ENCODE results near the gene SYCE3.

- TF ChIP-seq CSDC2 (CRISPR knock-in tag; IDR thresholded peaks at IDR 0.05) (no peak), PPARA (CRISPR knock-in tag; IDR thresholded peaks at IDR 0.05; ENCODE audit: borderline replicate concordance) (no peak), ZFP30 (CRISPR knock-in tag; IDR thresholded peaks at IDR 0.05) (no peak), ARNTL (CRISPR knock-in tag; IDR thresholded peaks at IDR 0.05; ENCODE audit: borderline replicate concordance, low read depth) (no peak), OSR1 (CRISPR knock-in tag; IDR thresholded peaks at IDR 0.05) (no peak), RARB (CRISPR knock-in tag; IDR thresholded peaks at IDR 0.05) (no peak), CREB5 (CRISPR knock-in tag; IDR thresholded peaks at IDR 0.05; ENCODE audit: low read depth) (no peak), TOX (CRISPR knock-in tag; IDR thresholded peaks at IDR 0.05; ENCODE audit: borderline replicate concordance) (no peak), TSHZ2 (CRISPR knock-in tag; IDR thresholded peaks at IDR 0.05) (no peak), ZNF8 (CRISPR knock-in tag; IDR thresholded peaks at IDR 0.05) (no peak), TCF4 (CRISPR knock-in tag; IDR thresholded peaks at IDR 0.05; ENCODE audit: borderline replicate concordance) (no peak), CSRNP3 (CRISPR knock-in tag; IDR thresholded peaks at IDR 0.05) (no peak), GLIS3 (CRISPR knock-in tag; IDR thresholded peaks at IDR 0.05) (no peak), ISL1 (CRISPR knock-in tag; IDR thresholded peaks at IDR 0.05) (no peak)
Measured at GRCh38 chr22:50550395-50550794, 12.3 kb downstream of the SYCE3 start.

Measured in SK-N-SH treated with all-trans-retinoic acid at 6 μM for 48 hours (cell line).